HG02973 (cell line): Measurements from ENCODE around the gene SUGP2.

Experiments
- ATAC-seq: cut with Tn5 transposase; IDR thresholded peaks from one replicate; pipeline ENCODE4 v1.9.1; 2021; ENCODE audit warnings: moderate library complexity; ENCODE audit not compliant: unreplicated experiment

The SUGP2 gene

GRCh38 chr19:18992696-18993095, 40.6 kb downstream of the SUGP2 start:
- no peak for ATAC-seq

- ATAC-seq = no peak
These were observed 41.8 kb downstream of the SUGP2 start for GRCh38 chr19:18991468-18991867.

- ATAC-seq = no peak
These were observed 42.3 kb downstream of the SUGP2 start for GRCh38 chr19:18991006-18991405.

- no peak for ATAC-seq
These were observed 43.1 kb downstream of the SUGP2 start for GRCh38 chr19:18990128-18990708.

GRCh38 chr19:18989316-18989715, 44.0 kb downstream of the SUGP2 start:
- no peak for ATAC-seq

- ATAC-seq = no peak
These were observed 45.9 kb downstream of the SUGP2 start for GRCh38 chr19:18987456-18987855.

- no peak for ATAC-seq
These were observed 48.1 kb downstream of the SUGP2 start for GRCh38 chr19:18985257-18985656.

- ATAC-seq = no peak
These were observed 49.1 kb downstream of the SUGP2 start for GRCh38 chr19:18984251-18984650.

- ATAC-seq = no peak
These were observed 50.6 kb downstream of the SUGP2 start for GRCh38 chr19:18982669-18983068.

- ATAC-seq = no peak
These were observed 52.8 kb downstream of the SUGP2 start for GRCh38 chr19:18980432-18981020.

- no peak for ATAC-seq
These were observed 54.7 kb downstream of the SUGP2 start for GRCh38 chr19:18978616-18979015.

GRCh38 chr19:18975869-18976268, 57.4 kb downstream of the SUGP2 start:
- no peak for ATAC-seq

GRCh38 chr19:18975011-18975410, 58.3 kb downstream of the SUGP2 start:
- ATAC-seq = no peak

- no peak for ATAC-seq
These were observed 60.5 kb downstream of the SUGP2 start for GRCh38 chr19:18972851-18973250.

- ATAC-seq = no peak
These were observed 61.0 kb downstream of the SUGP2 start for GRCh38 chr19:18972301-18972811.

- ATAC-seq = no peak
These were observed 63.2 kb downstream of the SUGP2 start for GRCh38 chr19:18969931-18970659.

GRCh38 chr19:18967358-18968146, 65.8 kb downstream of the SUGP2 start:
- no peak for ATAC-seq

GRCh38 chr19:18966307-18966706, 67.0 kb downstream of the SUGP2 start:
- no peak for ATAC-seq

- ATAC-seq = no peak
These were observed 69.2 kb downstream of the SUGP2 start for GRCh38 chr19:18964121-18964520.

GRCh38 chr19:18961767-18962620, 71.3 kb downstream of the SUGP2 start:
- ATAC-seq = no peak
